ENCODE results near the gene ZC3H7A. TPM values are rescaled to one million over a fixed set of nuclear protein-coding genes. Genes with fewer than 3 reads are reported as not detected.

Gene ZC3H7A
- total and polyA plus RNA-seq, 9 donors = 37.2 to 53.6 (median 40.4) TPM

GRCh38 chr16:11726008-11726407, 71.0 kb downstream of the ZC3H7A start:
- Histone ChIP-seq H3K9me3 (replicated peaks; ENCODE audit: control insufficient read depth, low read depth, low read length) (no peaks in the 10 kb centered on the region), H3K4me1 (ENCODE audit: control insufficient read depth, insufficient read depth, low read length) (no peaks in the 10 kb centered on the region), H3K27me3 (ENCODE audit: control insufficient read depth, insufficient read depth, low read length) (no peaks in the 10 kb centered on the region), H3K4me3 (ENCODE audit: low read length) (no peak overlapping the region), H3K27ac (ENCODE audit: low read length) (no peak overlapping the region), H3K36me3 (ENCODE audit: control insufficient read depth, insufficient read depth, low read length) (peaks cover 27% of the 10 kb centered on the region)
- 95% methylated on average over 6 of the region's 8 CpGs for WGBS (ENCODE audit: insufficient coverage)
- no peak for DNase-seq

GRCh38 chr16:11725457-11725856, 71.6 kb downstream of the ZC3H7A start:
- no CpG with 5 or more reads among the region's 1 CpG for WGBS (ENCODE audit: insufficient coverage)

GRCh38 chr16:11722468-11722808, 74.6 kb downstream of the ZC3H7A start:
- H3K36me3 ChIP-seq (ENCODE audit: control insufficient read depth, insufficient read depth, low read length) = peaks cover 34% of the 10 kb centered on the region
- H3K27me3 ChIP-seq (ENCODE audit: control insufficient read depth, insufficient read depth, low read length) = no peaks in the 10 kb centered on the region
- no peaks in the 10 kb centered on the region for H3K9me3 ChIP-seq (replicated peaks; ENCODE audit: control insufficient read depth, low read depth, low read length)
- H3K27ac ChIP-seq (ENCODE audit: low read length) = no peak overlapping the region
- no peak overlapping the region for H3K4me3 ChIP-seq (ENCODE audit: low read length)
- WGBS (ENCODE audit: insufficient coverage) = 40% methylated on average over 1 of the region's 3 CpGs
- DNase-seq = no peak
- H3K4me1 ChIP-seq (ENCODE audit: control insufficient read depth, insufficient read depth, low read length) = no peaks in the 10 kb centered on the region

More at GRCh38 chr16:11725457-11725856, 71.6 kb downstream of the ZC3H7A start:
- no peak for DNase-seq
- no peak overlapping the region for H3K27ac ChIP-seq (ENCODE audit: low read length)
- no peaks in the 10 kb centered on the region for H3K27me3 ChIP-seq (ENCODE audit: control insufficient read depth, insufficient read depth, low read length)
- no peaks in the 10 kb centered on the region for H3K9me3 ChIP-seq (replicated peaks; ENCODE audit: control insufficient read depth, low read depth, low read length)
- no peaks in the 10 kb centered on the region for H3K4me1 ChIP-seq (ENCODE audit: control insufficient read depth, insufficient read depth, low read length)
- H3K4me3 ChIP-seq (ENCODE audit: low read length) = no peak overlapping the region
- peaks cover 32% of the 10 kb centered on the region for H3K36me3 ChIP-seq (ENCODE audit: control insufficient read depth, insufficient read depth, low read length)

- Histone ChIP-seq H3K4me3 (ENCODE audit: low read length) (no peak overlapping the region), H3K4me1 (ENCODE audit: control insufficient read depth, insufficient read depth, low read length) (no peaks in the 10 kb centered on the region), H3K27ac (ENCODE audit: low read length) (no peak overlapping the region), H3K36me3 (ENCODE audit: control insufficient read depth, insufficient read depth, low read length) (peaks cover 34% of the 10 kb centered on the region), H3K27me3 (ENCODE audit: control insufficient read depth, insufficient read depth, low read length) (no peaks in the 10 kb centered on the region), H3K9me3 (replicated peaks; ENCODE audit: control insufficient read depth, low read depth, low read length) (no peaks in the 10 kb centered on the region)
- 86% methylated on average over 4 of the region's 4 CpGs for WGBS (ENCODE audit: insufficient coverage)
- DNase-seq = no peak
Observed at GRCh38 chr16:11721781-11722467, 75.1 kb downstream of the ZC3H7A start.

- WGBS (ENCODE audit: insufficient coverage) = 100% methylated on average over 1 of the region's 4 CpGs
- Histone ChIP-seq H3K27me3 (ENCODE audit: control insufficient read depth, insufficient read depth, low read length) (no peaks in the 10 kb centered on the region), H3K36me3 (ENCODE audit: control insufficient read depth, insufficient read depth, low read length) (peaks cover 34% of the 10 kb centered on the region), H3K4me3 (ENCODE audit: low read length) (no peak overlapping the region), H3K9me3 (replicated peaks; ENCODE audit: control insufficient read depth, low read depth, low read length) (no peaks in the 10 kb centered on the region), H3K27ac (ENCODE audit: low read length) (no peak overlapping the region), H3K4me1 (ENCODE audit: control insufficient read depth, insufficient read depth, low read length) (no peaks in the 10 kb centered on the region)
- no peak for DNase-seq
Observed at GRCh38 chr16:11719762-11720161, 77.3 kb downstream of the ZC3H7A start.

- Histone ChIP-seq H3K4me3 (ENCODE audit: low read length) (no peak overlapping the region), H3K4me1 (ENCODE audit: control insufficient read depth, insufficient read depth, low read length) (no peaks in the 10 kb centered on the region), H3K27ac (ENCODE audit: low read length) (no peak overlapping the region), H3K36me3 (ENCODE audit: control insufficient read depth, insufficient read depth, low read length) (peaks cover 34% of the 10 kb centered on the region), H3K27me3 (ENCODE audit: control insufficient read depth, insufficient read depth, low read length) (no peaks in the 10 kb centered on the region), H3K9me3 (replicated peaks; ENCODE audit: control insufficient read depth, low read depth, low read length) (no peaks in the 10 kb centered on the region)
- no peak for DNase-seq
Observed at GRCh38 chr16:11719171-11719570, 77.9 kb downstream of the ZC3H7A start.

GRCh38 chr16:11717811-11718210, 79.2 kb downstream of the ZC3H7A start:
- H3K36me3 ChIP-seq (ENCODE audit: control insufficient read depth, insufficient read depth, low read length) = peaks cover 45% of the 10 kb centered on the region
- no peaks in the 10 kb centered on the region for H3K27me3 ChIP-seq (ENCODE audit: control insufficient read depth, insufficient read depth, low read length)
- no peak overlapping the region for H3K27ac ChIP-seq (ENCODE audit: low read length)
- no peaks in the 10 kb centered on the region for H3K4me1 ChIP-seq (ENCODE audit: control insufficient read depth, insufficient read depth, low read length)
- DNase-seq = no peak
- H3K9me3 ChIP-seq (replicated peaks; ENCODE audit: control insufficient read depth, low read depth, low read length) = no peaks in the 10 kb centered on the region
- no CpG with 5 or more reads among the region's 5 CpGs for WGBS (ENCODE audit: insufficient coverage)
- no peak overlapping the region for H3K4me3 ChIP-seq (ENCODE audit: low read length)

GRCh38 chr16:11716336-11716735, 80.7 kb downstream of the ZC3H7A start:
- Histone ChIP-seq H3K4me1 (ENCODE audit: control insufficient read depth, insufficient read depth, low read length) (no peaks in the 10 kb centered on the region), H3K4me3 (ENCODE audit: low read length) (no peak overlapping the region), H3K27ac (ENCODE audit: low read length) (no peak overlapping the region), H3K36me3 (ENCODE audit: control insufficient read depth, insufficient read depth, low read length) (peaks cover 47% of the 10 kb centered on the region), H3K27me3 (ENCODE audit: control insufficient read depth, insufficient read depth, low read length) (no peaks in the 10 kb centered on the region), H3K9me3 (replicated peaks; ENCODE audit: control insufficient read depth, low read depth, low read length) (no peaks in the 10 kb centered on the region)
- DNase-seq = no peak

GRCh38 chr16:11715246-11715947, 81.7 kb downstream of the ZC3H7A start:
- Histone ChIP-seq H3K27me3 (ENCODE audit: control insufficient read depth, insufficient read depth, low read length) (no peaks in the 10 kb centered on the region), H3K4me1 (ENCODE audit: control insufficient read depth, insufficient read depth, low read length) (no peaks in the 10 kb centered on the region), H3K9me3 (replicated peaks; ENCODE audit: control insufficient read depth, low read depth, low read length) (no peaks in the 10 kb centered on the region), H3K36me3 (ENCODE audit: control insufficient read depth, insufficient read depth, low read length) (peaks cover 47% of the 10 kb centered on the region), H3K27ac (ENCODE audit: low read length) (no peak overlapping the region), H3K4me3 (ENCODE audit: low read length) (no peak overlapping the region)
- DNase-seq = no peak
- WGBS (ENCODE audit: insufficient coverage) = 67% methylated on average over 2 of the region's 8 CpGs

GRCh38 chr16:11712122-11712521, 84.9 kb downstream of the ZC3H7A start:
- H3K27ac ChIP-seq (ENCODE audit: low read length) = no peak overlapping the region
- H3K36me3 ChIP-seq (ENCODE audit: control insufficient read depth, insufficient read depth, low read length) = peaks cover 33% of the 10 kb centered on the region
- no peak for DNase-seq
- 80% methylated on average over 1 of the region's 3 CpGs for WGBS (ENCODE audit: insufficient coverage)
- H3K27me3 ChIP-seq (ENCODE audit: control insufficient read depth, insufficient read depth, low read length) = no peaks in the 10 kb centered on the region
- H3K4me1 ChIP-seq (ENCODE audit: control insufficient read depth, insufficient read depth, low read length) = no peaks in the 10 kb centered on the region
- no peaks in the 10 kb centered on the region for H3K9me3 ChIP-seq (replicated peaks; ENCODE audit: control insufficient read depth, low read depth, low read length)
- no peak overlapping the region for H3K4me3 ChIP-seq (ENCODE audit: low read length)
